Calu3 (cell line): Measurements from ENCODE around the gene NTRK1. TPM values are rescaled to one million over a fixed set of nuclear protein-coding genes. Genes with fewer than 3 reads are reported as not detected.

Experiments
- BruUV-seq: library from RNA; stranded (reverse); fragments of 400-500 nt; replicated peaks from 2 replicates; lab custom pipeline; 2021; lab: Mats Ljungman, UMichigan
- CTCF ChIA-PET: fragments of 300-600 bp; sonication (Branson Sonifier 250); formaldehyde crosslinking; loops from one replicate; lab custom pipeline; 2022; ENCODE audit warnings: antibody characterized with exemption; lab: Charles Lee
- DNase-seq: peaks from one replicate; pipeline ENCODE4 v3.0.0; 2022
- H3K27ac Mint-ChIP-seq: one replicate; pipeline ENCODE4 v1.8.0; 2022; ENCODE audit warnings: mixed read lengths; ENCODE audit not compliant: unreplicated experiment
- H3K27me3 Mint-ChIP-seq: one replicate; pipeline ENCODE4 v1.8.0; 2022; ENCODE audit warnings: mixed read lengths; ENCODE audit not compliant: unreplicated experiment
- H3K36me3 Mint-ChIP-seq: one replicate; pipeline ENCODE4 v1.8.0; 2022; ENCODE audit warnings: mild to moderate bottlenecking, moderate library complexity, mixed read lengths; ENCODE audit not compliant: insufficient read depth, unreplicated experiment
- H3K4me1 Mint-ChIP-seq: one replicate; pipeline ENCODE4 v1.8.0; 2022; ENCODE audit warnings: mild to moderate bottlenecking, low read depth, mixed read lengths; ENCODE audit not compliant: unreplicated experiment
- H3K4me3 Mint-ChIP-seq: one replicate; pipeline ENCODE4 v1.8.0; 2022; ENCODE audit warnings: mild to moderate bottlenecking, low read depth, moderate library complexity, mixed read lengths; ENCODE audit not compliant: unreplicated experiment
- H3K9me3 Mint-ChIP-seq: one replicate; pipeline ENCODE4 v1.8.0; 2022; ENCODE audit warnings: low read depth, mixed read lengths; ENCODE audit not compliant: unreplicated experiment
- intact Hi-C: fragments of 100-400 bp; cut with micrococcal nuclease; formaldehyde crosslinking; loops from one replicate; pipeline ENCODE4 v1.10.0; 2022; ENCODE audit not compliant: unreplicated experiment
- total RNA-seq: library from RNA; stranded (reverse); gene quantifications from 2 replicates; pipeline ENCODE4 v1.2.3, GENCODE V29; 2022
- TF ChIP-seq, protein P1 (sequence below): fragments of 200-600 bp; IDR thresholded peaks from one replicate; pipeline ENCODE4 v1.8.0; 2022; ENCODE audit warnings: antibody characterized with exemption; ENCODE audit not compliant: unreplicated experiment

Gene NTRK1
- total RNA-seq, 1 experiment from 2014 or later = not detected

DNA sequence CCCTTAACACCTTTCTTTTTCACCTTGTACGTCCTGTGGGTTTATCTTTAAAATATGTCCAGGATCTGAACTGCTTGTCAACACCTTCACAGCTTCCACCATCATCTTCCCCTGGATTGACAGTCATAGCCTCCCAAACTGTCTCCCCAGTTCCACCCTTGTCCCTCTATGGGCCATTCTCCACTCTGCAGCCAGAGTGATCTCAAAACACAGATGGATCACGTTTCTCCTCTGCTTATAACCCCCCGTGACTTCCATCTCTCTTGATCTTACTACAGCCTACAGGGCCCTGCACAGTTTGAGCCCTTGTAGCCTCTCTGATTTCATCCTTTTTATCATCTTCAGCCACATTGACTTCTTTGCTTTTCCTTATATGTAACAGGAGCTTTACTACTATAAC lies 6.0 kb upstream of the NTRK1 start:
- CTCF ChIA-PET = no interaction called here
- Mint-ChIP-seq H3K36me3 (no peaks in the 10 kb centered on the region), H3K4me3 (no peak overlapping the region), H3K9me3 (no peaks in the 10 kb centered on the region), H3K4me1 (peaks cover 10% of the 10 kb centered on the region), H3K27me3 (peaks cover 86% of the 10 kb centered on the region), H3K27ac (no peak overlapping the region)
- BruUV-seq = no TSS peak
- intact Hi-C loops = loop anchor here (10.0 kb wide), 1 partner anchor 170 kb away; no protein-coding TSS in a partner anchor
- DNase-seq = no peak
- TF ChIP-seq, protein P1, sequence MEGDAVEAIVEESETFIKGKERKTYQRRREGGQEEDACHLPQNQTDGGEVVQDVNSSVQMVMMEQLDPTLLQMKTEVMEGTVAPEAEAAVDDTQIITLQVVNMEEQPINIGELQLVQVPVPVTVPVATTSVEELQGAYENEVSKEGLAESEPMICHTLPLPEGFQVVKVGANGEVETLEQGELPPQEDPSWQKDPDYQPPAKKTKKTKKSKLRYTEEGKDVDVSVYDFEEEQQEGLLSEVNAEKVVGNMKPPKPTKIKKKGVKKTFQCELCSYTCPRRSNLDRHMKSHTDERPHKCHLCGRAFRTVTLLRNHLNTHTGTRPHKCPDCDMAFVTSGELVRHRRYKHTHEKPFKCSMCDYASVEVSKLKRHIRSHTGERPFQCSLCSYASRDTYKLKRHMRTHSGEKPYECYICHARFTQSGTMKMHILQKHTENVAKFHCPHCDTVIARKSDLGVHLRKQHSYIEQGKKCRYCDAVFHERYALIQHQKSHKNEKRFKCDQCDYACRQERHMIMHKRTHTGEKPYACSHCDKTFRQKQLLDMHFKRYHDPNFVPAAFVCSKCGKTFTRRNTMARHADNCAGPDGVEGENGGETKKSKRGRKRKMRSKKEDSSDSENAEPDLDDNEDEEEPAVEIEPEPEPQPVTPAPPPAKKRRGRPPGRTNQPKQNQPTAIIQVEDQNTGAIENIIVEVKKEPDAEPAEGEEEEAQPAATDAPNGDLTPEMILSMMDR = no peak

DNA sequence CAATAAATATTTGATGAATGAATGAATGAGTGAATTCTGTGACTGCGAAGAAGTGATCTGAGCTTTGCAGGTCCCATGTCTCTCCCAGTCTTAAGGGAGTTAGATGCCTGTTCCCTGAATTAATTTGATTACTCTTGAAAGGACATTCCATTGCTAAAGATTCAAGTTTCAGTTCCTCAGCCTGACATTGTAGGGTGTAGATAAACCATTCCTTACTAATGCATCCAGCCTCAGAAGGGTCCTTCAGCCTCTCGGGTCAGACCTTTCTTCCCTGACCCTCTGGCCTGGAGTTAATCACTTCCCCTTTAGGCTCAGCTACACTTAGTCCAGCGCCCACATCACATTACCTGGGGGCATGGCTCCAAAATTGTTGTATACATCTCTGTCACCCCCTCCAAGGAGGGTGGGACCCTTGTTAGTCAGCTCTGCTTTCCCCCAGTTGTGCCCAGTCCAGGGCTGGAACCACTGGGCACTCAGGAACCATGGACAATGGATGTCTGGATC lies 4.3 kb upstream of the NTRK1 start:
- Mint-ChIP-seq H3K4me3 (no peak overlapping the region), H3K27ac (no peak overlapping the region), H3K27me3 (peaks cover 96% of the 10 kb centered on the region), H3K9me3 (no peaks in the 10 kb centered on the region), H3K4me1 (peaks cover 20% of the 10 kb centered on the region), H3K36me3 (no peaks in the 10 kb centered on the region)
- TF ChIP-seq, protein P1 = no peak
- BruUV-seq = no TSS peak
- CTCF ChIA-PET = interaction anchor here (0.6 to 0.7 kb wide), 2 partner anchors 34 to 167 kb away, joined by 3 to 5 read pairs; no protein-coding TSS in a partner anchor
- intact Hi-C loops = loop anchor here (10.0 kb wide), 1 partner anchor 172 kb away; no protein-coding TSS in a partner anchor
- no peak for DNase-seq

DNA sequence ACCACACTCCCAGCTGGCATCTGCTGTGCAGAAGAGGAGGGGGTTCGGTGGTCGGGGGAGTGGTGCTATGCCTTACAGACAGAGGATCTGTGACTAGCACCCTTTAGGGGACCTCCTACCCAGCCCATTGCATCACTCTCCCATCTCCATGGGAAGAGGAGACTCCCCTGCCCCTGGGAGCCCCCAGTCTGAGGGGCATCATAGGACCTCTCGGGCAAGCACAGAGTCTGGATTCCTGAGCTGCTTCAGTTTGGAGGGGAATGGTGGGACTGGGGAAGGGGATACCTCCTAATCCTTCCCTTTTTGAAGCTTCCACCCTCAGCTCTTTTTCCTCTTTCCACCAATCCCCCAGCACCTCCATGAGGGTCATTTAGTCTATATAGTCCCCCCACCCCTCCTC lies 3.1 kb upstream of the NTRK1 start:
- no peaks in the 10 kb centered on the region for H3K9me3 Mint-ChIP-seq
- no TSS peak for BruUV-seq
- no peak overlapping the region for H3K4me3 Mint-ChIP-seq
- peaks cover 20% of the 10 kb centered on the region for H3K4me1 Mint-ChIP-seq
- no peak for DNase-seq
- no peaks in the 10 kb centered on the region for H3K36me3 Mint-ChIP-seq
- H3K27me3 Mint-ChIP-seq = peaks cover 96% of the 10 kb centered on the region
- TF ChIP-seq, protein P1 = no peak
- H3K27ac Mint-ChIP-seq = no peak overlapping the region
- intact Hi-C loops = loop anchor here (10.0 kb wide), 1 partner anchor 173 kb away; no protein-coding TSS in a partner anchor
- CTCF ChIA-PET = interaction anchor here (0.5 to 1.3 kb wide), 3 partner anchors 19 to 69 kb away, joined by 3 to 6 read pairs (median 4); no protein-coding TSS in a partner anchor

DNA sequence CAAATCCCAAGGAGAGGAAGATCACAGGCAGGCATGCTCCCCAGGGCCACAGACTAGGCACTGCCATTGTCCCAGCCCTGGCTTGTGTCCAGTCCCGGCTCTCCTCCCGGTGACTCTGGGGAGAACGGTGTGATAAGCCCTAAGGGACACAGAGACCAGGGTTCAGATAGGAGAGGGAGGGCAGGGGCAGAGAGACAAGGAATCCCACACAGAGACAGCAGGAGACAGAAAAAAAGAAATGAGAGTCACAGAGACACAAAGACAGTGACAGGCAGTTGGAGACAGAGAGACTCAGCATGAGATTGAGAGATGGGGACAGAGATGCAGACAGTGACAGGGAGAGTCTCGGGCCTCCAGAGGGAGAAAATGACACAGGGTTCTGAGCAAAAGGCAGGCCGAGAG lies 2.1 kb upstream of the NTRK1 start:
- no TSS peak for BruUV-seq
- DNase-seq = no peak
- Mint-ChIP-seq H3K4me1 (peaks cover 28% of the 10 kb centered on the region), H3K4me3 (peak overlapping the region; percentile 46), H3K36me3 (no peaks in the 10 kb centered on the region), H3K27ac (no peak overlapping the region), H3K27me3 (peaks cover 96% of the 10 kb centered on the region), H3K9me3 (no peaks in the 10 kb centered on the region)
- CTCF ChIA-PET = interaction anchor here (1.3 to 3.3 kb wide), 3 partner anchors 20 to 132 kb away, joined by 4 to 49 read pairs (median 13); partner anchors contain the start of genes ISG20L2 and METTL25B
- intact Hi-C loops = loop anchor here (10.0 kb wide), 1 partner anchor 174 kb away; no protein-coding TSS in a partner anchor
- TF ChIP-seq, protein P1 = no peak
